T-helper 17 cell (primary cell): ENCODE measurements around the gene SLC16A5. TPM values are rescaled to one million over a fixed set of nuclear protein-coding genes. Genes with fewer than 3 reads are reported as not detected.
"Not testable (repeated sequence)": the region's sequence is repeated elsewhere in the genome, so short reads cannot be mapped to it uniquely, and the experiment has no call there.

Experiments
- ATAC-seq: fragments of 150-1000 bp; cut with Tn5 transposase; 2 replicates; pipeline ENCODE4 v1.10.0; 2021; ENCODE audit warnings: mild to moderate bottlenecking, moderate library complexity
- DNase-seq, 3 donors: peaks; one replicate each; pipeline versions ENCODE4 v3.0.0 to v3.0.0-alpha.2; 2020 to 2021
- H3K9me3 ChIP-seq: one replicate; pipeline ENCODE4 v1.7.0; 2013; ENCODE audit warnings: low read length, mild to moderate bottlenecking; ENCODE audit not compliant: control insufficient read depth, poor library complexity, severe bottlenecking
- H3K27ac Mint-ChIP-seq: one replicate; pipeline ENCODE4 v1.8.0; 2022; ENCODE audit warnings: mild to moderate bottlenecking, moderate library complexity, mixed read lengths
- H3K27me3 Mint-ChIP-seq: one replicate; pipeline ENCODE4 v1.8.0; 2022; ENCODE audit warnings: mixed read lengths
- H3K36me3 Mint-ChIP-seq: one replicate; pipeline ENCODE4 v1.8.0; 2022; ENCODE audit warnings: low read depth, mixed read lengths
- H3K4me1 Mint-ChIP-seq: one replicate; pipeline ENCODE4 v1.8.0; 2022; ENCODE audit warnings: mild to moderate bottlenecking, mixed read lengths
- H3K4me3 Mint-ChIP-seq: one replicate; pipeline ENCODE4 v1.8.0; 2022; ENCODE audit warnings: mild to moderate bottlenecking, moderate library complexity, mixed read lengths
- total RNA-seq, 4 donors: library from RNA in 2 of 4; stranded (reverse) in 2 of 4; gene quantifications; one replicate each; pipeline ENCODE4 v1.2.3 and lab custom pipeline; 2022 to 2026

SLC16A5 gene
- total RNA-seq, 2 donors from 2014 or later = 11.7 to 14.9 TPM

DNA sequence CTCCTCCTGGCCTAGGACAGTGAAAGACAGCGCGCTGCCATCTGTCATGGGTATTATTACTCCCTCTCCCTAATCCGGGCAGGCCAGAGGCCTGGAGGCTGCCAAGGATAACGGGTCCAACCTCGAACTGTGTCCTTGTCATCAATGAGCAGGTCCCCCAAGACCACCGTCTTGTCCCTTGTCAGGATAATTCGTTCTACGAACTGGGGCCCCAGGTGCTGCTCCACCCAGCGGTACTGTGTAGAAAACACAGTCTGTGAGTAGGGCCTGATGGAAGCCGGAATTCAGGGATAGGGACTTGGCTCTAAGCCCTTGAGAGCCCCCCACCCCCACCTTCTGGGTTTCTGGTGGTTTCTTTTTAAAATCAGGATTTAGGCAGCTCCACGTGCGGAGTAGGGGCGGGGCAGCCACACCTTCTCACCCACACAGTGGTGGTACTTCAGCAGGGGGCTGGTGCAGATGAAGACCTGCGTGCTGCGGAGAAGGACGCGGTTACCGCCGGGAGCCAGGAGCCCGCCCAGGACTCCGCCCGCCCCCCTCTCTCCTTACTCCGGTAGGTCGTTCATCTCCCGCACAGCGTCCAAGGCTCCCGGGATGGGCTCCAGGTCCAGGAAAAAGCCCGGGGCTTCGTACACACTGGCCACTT lies 43.0 kb downstream of the SLC16A5 start:
- H3K27me3 Mint-ChIP-seq = no peaks in the 10 kb centered on the region
- peak overlapping the region; percentile 92 for H3K4me3 Mint-ChIP-seq
- peaks cover 17% of the 10 kb centered on the region for H3K4me1 Mint-ChIP-seq
- no peaks in the 10 kb centered on the region for H3K9me3 ChIP-seq
- ATAC-seq (peak; percentile 72), DNase-seq (peak in 2 of 3 donors; percentile 28 to 32)
- no peaks in the 10 kb centered on the region for H3K36me3 Mint-ChIP-seq
- peak overlapping the region; percentile 82 for H3K27ac Mint-ChIP-seq

DNA sequence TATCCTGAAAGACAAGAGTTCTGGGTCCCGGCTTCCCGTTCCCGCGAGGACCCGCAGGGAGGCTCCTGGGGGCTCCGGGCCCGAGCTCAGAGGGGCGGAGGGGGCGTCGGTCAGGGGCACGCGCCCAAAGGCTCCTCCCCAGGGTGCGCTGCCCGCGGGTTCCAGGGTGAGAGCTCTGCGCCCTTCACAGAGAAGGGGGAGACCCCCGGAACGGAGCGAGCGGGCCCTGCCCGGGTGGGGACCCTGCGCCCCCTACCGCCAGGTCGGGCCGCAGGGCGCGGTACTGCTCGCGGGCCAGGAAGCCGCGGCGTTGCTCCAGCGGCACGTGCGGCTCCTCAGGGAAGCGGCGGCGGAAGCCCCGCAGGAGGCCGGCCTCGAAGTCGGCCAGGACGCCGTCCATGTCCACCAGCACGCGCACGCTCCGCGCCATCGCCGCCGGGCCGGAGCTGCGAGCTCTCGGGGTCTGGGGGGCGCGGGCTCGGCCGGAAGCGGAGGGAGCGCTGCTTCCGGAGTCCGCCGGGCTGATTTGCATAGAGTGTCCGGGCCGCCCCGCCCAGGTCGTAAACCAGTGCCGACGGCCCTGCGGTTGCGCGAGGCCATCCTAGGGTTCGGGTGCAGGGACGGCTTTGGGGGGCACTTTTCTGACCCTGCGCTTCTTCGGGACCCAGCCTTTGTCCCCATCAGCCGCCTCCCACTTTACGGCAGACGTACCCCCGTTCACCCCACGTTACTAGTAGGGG lies 43.7 kb downstream of the SLC16A5 start, which contains the start of gene NT5C:
TSS of gene NT5C (minus strand) at position 465 of the 740 bp plus-strand sequence. CDS start at position 430, 35 bp downstream.
- peak; percentile 78 for ATAC-seq
- H3K27ac Mint-ChIP-seq = peak within 1 kb of the TSS; percentile 91
- H3K27me3 Mint-ChIP-seq = no peaks in the 10 kb centered on the region
- DNase-seq = peak; percentile 34 to 57 (median 48)
- H3K9me3 ChIP-seq = no peaks in the 10 kb centered on the region
- H3K4me1 Mint-ChIP-seq = peaks cover 13% of the 10 kb centered on the region
- peak within 1 kb of the TSS; percentile 92 for H3K4me3 Mint-ChIP-seq
- no peaks in the 10 kb centered on the region for H3K36me3 Mint-ChIP-seq

GRCh38 chr17:75132018-75133000 lies 44.6 kb downstream of the SLC16A5 start:
- H3K27me3 Mint-ChIP-seq, ATAC-seq, DNase-seq, H3K36me3 Mint-ChIP-seq, H3K9me3 ChIP-seq: not testable (repeated sequence)
- Mint-ChIP-seq H3K27ac (peak overlapping the region; percentile 91), H3K4me1 (peaks cover 13% of the 10 kb centered on the region), H3K4me3 (peak overlapping the region; percentile 87)

GRCh38 chr17:75133001-75133400 lies 45.2 kb downstream of the SLC16A5 start:
- ATAC-seq = no peak

DNA sequence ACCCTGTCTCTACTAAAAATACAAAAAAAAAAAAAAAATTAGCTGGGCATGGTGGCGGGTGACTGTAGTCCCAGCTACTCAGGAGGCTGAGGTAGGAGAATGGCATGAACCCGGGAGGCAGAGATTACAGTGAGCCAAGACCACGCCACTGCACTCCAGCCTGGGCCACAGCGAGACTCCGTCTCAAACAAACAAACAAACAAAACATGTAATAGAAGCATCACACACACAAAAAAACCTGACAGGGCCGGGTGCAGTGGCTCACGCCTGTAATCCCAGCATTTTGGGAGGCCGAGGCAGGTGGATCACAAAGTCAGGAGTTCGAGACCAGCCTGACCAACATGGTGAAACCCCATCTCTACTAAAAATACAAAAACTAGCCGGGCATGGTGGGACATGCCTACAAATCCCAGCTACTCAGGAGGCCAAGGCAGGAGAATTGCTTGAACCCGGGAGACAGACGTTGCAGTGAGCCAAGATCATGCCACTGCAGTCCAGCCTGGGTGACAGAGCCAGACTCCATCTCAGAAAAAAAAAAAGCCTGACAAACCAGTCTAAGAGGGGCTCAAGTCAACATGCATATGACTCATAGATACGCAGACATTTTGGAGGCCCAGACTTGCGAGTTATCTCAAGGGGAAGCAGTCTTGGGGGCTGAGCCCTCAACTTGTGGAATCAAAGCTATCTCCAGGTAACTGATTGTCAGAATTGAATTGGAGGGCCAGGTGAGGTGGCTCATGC lies 46.0 kb downstream of the SLC16A5 start:
- not testable (repeated sequence) for H3K9me3 ChIP-seq, ATAC-seq, H3K4me3 Mint-ChIP-seq, DNase-seq, H3K36me3 Mint-ChIP-seq, H3K27me3 Mint-ChIP-seq
- Mint-ChIP-seq H3K27ac (peak overlapping the region; percentile 91), H3K4me1 (peaks cover 11% of the 10 kb centered on the region)

More at GRCh38 chr17:75133001-75133400, 45.2 kb downstream of the SLC16A5 start:
- no peak for DNase-seq
- H3K9me3 ChIP-seq = no peaks in the 10 kb centered on the region
- H3K4me1 Mint-ChIP-seq = peaks cover 13% of the 10 kb centered on the region
- no peak overlapping the region for H3K4me3 Mint-ChIP-seq
- no peaks in the 10 kb centered on the region for H3K36me3 Mint-ChIP-seq
- H3K27me3 Mint-ChIP-seq = no peaks in the 10 kb centered on the region
- peak overlapping the region; percentile 91 for H3K27ac Mint-ChIP-seq

DNA sequence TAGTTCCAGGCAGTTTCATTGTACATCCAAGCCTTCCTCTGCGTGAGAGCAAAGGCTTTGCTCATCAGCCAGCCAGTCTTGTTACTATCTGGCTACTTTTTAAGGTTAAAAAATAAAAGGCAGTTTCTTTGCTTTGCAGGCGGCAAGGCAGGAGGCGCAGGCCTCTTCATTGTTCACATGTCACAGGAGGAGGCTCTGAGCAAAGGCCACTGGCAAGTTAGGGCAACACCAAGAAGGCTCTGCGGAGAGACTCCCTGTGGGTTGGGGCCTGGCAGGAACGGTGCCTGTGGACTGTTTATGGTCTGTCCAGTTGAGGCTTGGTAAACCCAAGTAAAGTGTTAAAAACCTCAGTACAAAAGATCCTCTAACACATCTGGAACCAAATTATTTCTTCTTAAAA lies 47.7 kb downstream of the SLC16A5 start:
- no peak overlapping the region for H3K4me3 Mint-ChIP-seq
- peak overlapping the region; percentile 43 for H3K27ac Mint-ChIP-seq
- peaks cover 8% of the 10 kb centered on the region for H3K4me1 Mint-ChIP-seq
- ATAC-seq = no peak
- no peaks in the 10 kb centered on the region for H3K36me3 Mint-ChIP-seq
- H3K27me3 Mint-ChIP-seq = no peaks in the 10 kb centered on the region
- DNase-seq = no peak
- no peaks in the 10 kb centered on the region for H3K9me3 ChIP-seq

GRCh38 chr17:75135946-75136345 lies 48.2 kb downstream of the SLC16A5 start:
- Mint-ChIP-seq H3K36me3 (no peaks in the 10 kb centered on the region), H3K4me1 (peaks cover 10% of the 10 kb centered on the region), H3K27ac (peak overlapping the region; percentile 43), H3K27me3 (no peaks in the 10 kb centered on the region), H3K4me3 (no peak overlapping the region)
- H3K9me3 ChIP-seq = no peaks in the 10 kb centered on the region
- DNase-seq (no peak), ATAC-seq (no peak)

- not testable (repeated sequence) for DNase-seq, ATAC-seq, H3K9me3 ChIP-seq, H3K4me3 Mint-ChIP-seq, H3K36me3 Mint-ChIP-seq, H3K27me3 Mint-ChIP-seq
- peak overlapping the region; percentile 81 for H3K27ac Mint-ChIP-seq
- peaks cover 13% of the 10 kb centered on the region for H3K4me1 Mint-ChIP-seq
These were observed 50.0 kb downstream of the SLC16A5 start for GRCh38 chr17:75137762-75138161.

GRCh38 chr17:75138519-75138918 lies 50.8 kb downstream of the SLC16A5 start:
- H3K4me3 Mint-ChIP-seq = no peak overlapping the region
- ATAC-seq (no peak), DNase-seq (no peak)
- no peaks in the 10 kb centered on the region for H3K9me3 ChIP-seq
- no peaks in the 10 kb centered on the region for H3K27me3 Mint-ChIP-seq
- H3K36me3 Mint-ChIP-seq = no peaks in the 10 kb centered on the region
- H3K27ac Mint-ChIP-seq = peak overlapping the region; percentile 81
- peaks cover 13% of the 10 kb centered on the region for H3K4me1 Mint-ChIP-seq

DNA sequence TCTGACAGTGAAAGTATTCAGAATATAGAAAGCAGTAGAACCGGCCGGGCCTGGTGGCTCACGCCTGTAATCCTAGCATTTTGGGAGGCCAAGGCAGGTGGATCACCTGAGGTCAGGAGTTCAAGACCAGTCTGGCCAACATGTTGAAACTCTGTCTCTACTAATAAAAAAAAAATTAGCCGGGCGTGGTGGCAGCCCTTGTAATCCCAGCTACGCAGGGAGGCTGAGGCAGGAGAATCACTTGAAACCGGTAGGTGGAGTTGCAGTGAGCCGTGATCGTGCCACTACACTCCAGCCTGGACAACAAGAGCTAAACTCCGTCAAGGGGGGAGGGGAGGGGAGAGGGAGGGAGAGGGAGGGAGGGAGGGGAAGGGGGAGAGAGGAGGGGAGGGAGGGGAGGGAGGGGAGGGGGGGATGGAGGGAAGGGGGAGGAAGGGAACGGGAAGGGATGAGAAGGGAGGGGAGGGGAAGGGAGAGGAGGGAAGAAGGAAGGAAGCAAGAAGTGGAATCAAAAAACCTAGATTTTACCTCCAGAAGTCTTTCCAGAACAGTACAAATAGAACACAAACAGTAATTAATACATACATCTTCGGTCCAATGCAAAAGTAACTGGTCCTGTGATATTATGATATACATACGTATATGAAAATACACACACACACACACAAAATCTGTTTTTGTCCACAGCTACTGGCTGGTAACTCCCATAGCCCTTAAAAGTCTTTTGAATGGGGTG lies 54.6 kb downstream of the SLC16A5 start:
- Mint-ChIP-seq H3K36me3 (peaks cover 3% of the 10 kb centered on the region), H3K4me3 (no peak overlapping the region), H3K4me1 (peaks cover 17% of the 10 kb centered on the region), H3K27me3 (no peaks in the 10 kb centered on the region), H3K27ac (no peak overlapping the region)
- DNase-seq = no peak
- ATAC-seq = no peak
- no peaks in the 10 kb centered on the region for H3K9me3 ChIP-seq

DNA sequence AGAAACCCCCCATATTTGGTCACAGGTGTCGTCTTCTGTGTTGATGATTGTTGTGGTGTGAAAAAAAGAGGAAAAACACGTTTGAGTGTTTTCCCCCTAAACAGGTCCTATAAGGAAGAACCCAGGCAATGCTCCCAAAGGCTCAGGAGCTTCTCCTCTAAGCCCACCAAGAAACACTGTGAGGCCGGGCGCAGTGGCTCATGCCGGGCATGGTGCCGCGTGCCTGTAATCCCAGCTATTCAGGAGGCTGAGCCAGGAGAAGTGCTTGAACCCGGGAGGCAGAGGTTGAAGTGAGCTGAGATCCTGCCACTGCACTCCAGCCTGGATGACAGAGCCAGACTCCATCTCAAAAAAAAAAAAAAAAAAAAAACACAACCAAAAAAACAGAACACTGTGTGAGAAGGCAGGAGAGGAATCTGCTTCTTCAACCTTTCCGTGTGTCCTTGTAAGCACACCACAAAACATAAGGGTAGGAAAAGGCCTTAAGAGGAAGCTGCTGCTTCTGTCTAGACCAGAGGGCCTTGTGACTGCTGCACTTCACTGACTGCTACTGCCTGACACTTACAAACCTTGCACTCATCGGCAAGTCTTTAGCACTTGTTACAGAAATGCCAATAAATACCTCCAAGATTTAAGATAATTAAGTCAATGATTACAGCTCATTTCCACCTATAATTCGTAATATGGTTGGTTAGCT lies 57.2 kb downstream of the SLC16A5 start:
- no peaks in the 10 kb centered on the region for H3K9me3 ChIP-seq
- Mint-ChIP-seq H3K36me3 (peaks cover 7% of the 10 kb centered on the region), H3K4me3 (no peak overlapping the region), H3K27me3 (no peaks in the 10 kb centered on the region), H3K27ac (no peak overlapping the region), H3K4me1 (peaks cover 21% of the 10 kb centered on the region)
- no peak for ATAC-seq
- no peak for DNase-seq
